Measurements from ENCODE around the gene METTL23. TPM values are rescaled to one million over a fixed set of nuclear protein-coding genes. Genes with fewer than 3 reads are reported as not detected.
"Not testable (repeated sequence)": the region's sequence is repeated elsewhere in the genome, so short reads cannot be mapped to it uniquely, and the experiment has no call there.

The METTL23 gene
- total RNA-seq, 1 experiment from 2014 or later: 60.8 TPM

- DNase-seq (ENCODE audit: low read depth): no peak
These were observed 12.9 kb upstream of the METTL23 start for GRCh38 chr17:76713765-76714164.

GRCh38 chr17:76714336-76714735 is 12.3 kb upstream of the METTL23 start:
- DNase-seq (ENCODE audit: low read depth): no peak

- peak; percentile 57 for DNase-seq (ENCODE audit: low read depth)
These were observed 11.7 kb upstream of the METTL23 start for GRCh38 chr17:76714822-76715495.

- DNase-seq (ENCODE audit: low read depth): no peak
These were observed 11.2 kb upstream of the METTL23 start for GRCh38 chr17:76715496-76715830.

GRCh38 chr17:76716146-76716838 is 10.3 kb upstream of the METTL23 start:
- DNase-seq (ENCODE audit: low read depth): peak; percentile 97

GRCh38 chr17:76716839-76717215 is 9.8 kb upstream of the METTL23 start:
- peak; percentile 82 for DNase-seq (ENCODE audit: low read depth)

GRCh38 chr17:76718516-76718915 is 8.1 kb upstream of the METTL23 start:
- no peak for DNase-seq (ENCODE audit: low read depth)

- no peak for DNase-seq (ENCODE audit: low read depth)
These were observed 6.4 kb upstream of the METTL23 start for GRCh38 chr17:76720211-76720610.

- no peak for DNase-seq (ENCODE audit: low read depth)
These were observed 5.7 kb upstream of the METTL23 start for GRCh38 chr17:76720941-76721340.

- no peak for DNase-seq (ENCODE audit: low read depth)
These were observed 5.2 kb upstream of the METTL23 start for GRCh38 chr17:76721463-76721862.

- DNase-seq (ENCODE audit: low read depth): no peak
These were observed 4.4 kb upstream of the METTL23 start for GRCh38 chr17:76722279-76722678.

GRCh38 chr17:76722977-76723376 is 3.7 kb upstream of the METTL23 start:
- not testable (repeated sequence) for DNase-seq (ENCODE audit: low read depth)

GRCh38 chr17:76723812-76724211 is 2.8 kb upstream of the METTL23 start:
- no peak for DNase-seq (ENCODE audit: low read depth)

GRCh38 chr17:76725580-76726230 is 934 bp upstream of the METTL23 start:
- peak; percentile 52 for DNase-seq (ENCODE audit: low read depth)

- peak; percentile 95 for DNase-seq (ENCODE audit: low read depth)
These were observed 336 bp upstream of the METTL23 start, which contains the start of gene JMJD6 for GRCh38 chr17:76726231-76726775. JMJD6 (minus strand) TSS chr17:76726606; CDS start chr17:76726475, 131 bp downstream.

- no peak for DNase-seq (ENCODE audit: low read depth)
These were observed 1.3 kb downstream of the METTL23 start for GRCh38 chr17:76727745-76728456.

GRCh38 chr17:76731800-76732733 is 5.4 kb downstream of the METTL23 start:
- not testable (repeated sequence) for DNase-seq (ENCODE audit: low read depth)

- DNase-seq (ENCODE audit: low read depth): no peak
These were observed 6.3 kb downstream of the METTL23 start for GRCh38 chr17:76732734-76733617.

- no peak for DNase-seq (ENCODE audit: low read depth)
These were observed 6.9 kb downstream of the METTL23 start for GRCh38 chr17:76733618-76733957.
